HL-60/S4 (cell line): Measurements from ENCODE around the gene HLA-B.

Experiments
- in situ Hi-C: fragments of 300-500 bp; cut with MboI; formaldehyde crosslinking; loops from 2 replicates; pipeline ENCODE4 v1.14.3; 2022; ENCODE audit warnings: low sequenced_read_pairs

Gene HLA-B

DNA sequence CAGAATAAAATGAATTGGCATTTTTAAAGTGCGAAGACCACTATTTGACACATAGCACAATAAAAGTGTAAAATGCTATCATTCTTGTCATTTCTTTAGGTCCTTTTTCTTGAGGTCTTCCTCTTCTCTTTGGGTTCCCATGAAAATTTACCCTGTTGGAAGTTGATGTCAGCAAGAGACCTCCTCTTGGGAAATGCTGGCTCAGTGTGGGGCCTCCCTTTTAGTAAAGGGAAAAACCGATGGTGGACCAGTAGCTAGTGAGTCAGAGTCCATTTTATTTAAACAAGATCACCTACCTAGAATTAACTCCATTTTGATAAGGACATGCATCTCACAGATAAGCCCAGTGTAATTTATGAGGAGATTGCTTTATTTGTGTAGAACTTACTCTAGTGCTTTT, 47.3 kb downstream of the HLA-B start:
- in situ Hi-C loops = no loop called here

DNA sequence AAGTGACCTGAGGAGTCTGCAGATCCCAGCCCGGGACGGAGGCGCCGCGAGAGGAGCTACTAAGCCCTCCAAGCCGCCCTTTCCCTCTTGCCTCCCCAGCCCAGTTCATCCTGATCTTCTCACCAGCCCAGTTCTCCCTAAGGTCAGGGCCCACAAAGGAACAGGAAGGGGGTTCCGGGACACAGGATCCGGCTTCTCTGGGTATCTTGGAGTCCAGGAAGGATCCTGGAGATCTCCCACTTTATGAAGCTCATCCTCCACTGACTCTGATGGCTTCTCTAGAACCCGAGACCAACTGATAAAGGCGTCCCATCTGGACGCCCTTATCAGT, 48.2 kb downstream of the HLA-B start:
- in situ Hi-C loops = no loop called here

DNA sequence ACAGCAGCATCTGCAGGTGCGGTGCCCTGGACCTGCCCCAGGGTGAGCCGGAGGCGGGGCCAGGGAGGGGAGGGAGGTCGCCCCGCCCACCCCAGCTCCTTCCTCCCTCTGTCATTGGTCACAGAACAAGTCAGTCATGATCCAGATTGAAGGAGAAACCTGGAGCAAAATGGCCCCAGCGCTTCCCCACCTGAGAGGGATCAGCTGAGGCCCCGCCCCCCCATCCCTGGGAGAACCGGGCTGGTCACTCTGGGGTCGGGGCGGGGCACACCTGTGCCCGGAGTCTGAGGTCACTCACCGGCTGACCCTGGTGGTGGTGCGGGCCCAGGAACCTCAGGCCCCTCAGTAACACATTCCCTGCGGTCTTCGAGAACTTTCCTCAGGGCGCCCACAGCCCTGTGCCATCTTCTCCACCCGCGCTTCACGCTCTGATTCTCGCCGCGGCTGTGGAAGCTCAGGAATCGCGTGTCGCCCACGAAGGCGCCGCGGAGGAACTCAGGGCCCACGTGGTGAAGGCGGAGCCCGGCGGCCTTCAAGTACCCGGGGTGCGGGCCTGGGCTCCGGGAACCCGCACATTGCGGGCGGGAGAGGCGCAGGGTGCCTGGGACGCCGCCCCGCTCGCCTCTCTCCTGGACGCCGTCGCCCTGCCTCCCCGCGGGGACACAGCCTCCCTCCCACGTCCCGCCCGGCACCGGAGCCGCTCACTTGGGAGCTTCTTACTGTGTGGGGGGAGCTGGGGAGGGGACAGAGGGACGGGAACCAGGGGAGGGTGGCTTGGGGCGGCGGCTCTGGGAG, 48.7 kb downstream of the HLA-B start:
- in situ Hi-C loops = no loop called here

DNA sequence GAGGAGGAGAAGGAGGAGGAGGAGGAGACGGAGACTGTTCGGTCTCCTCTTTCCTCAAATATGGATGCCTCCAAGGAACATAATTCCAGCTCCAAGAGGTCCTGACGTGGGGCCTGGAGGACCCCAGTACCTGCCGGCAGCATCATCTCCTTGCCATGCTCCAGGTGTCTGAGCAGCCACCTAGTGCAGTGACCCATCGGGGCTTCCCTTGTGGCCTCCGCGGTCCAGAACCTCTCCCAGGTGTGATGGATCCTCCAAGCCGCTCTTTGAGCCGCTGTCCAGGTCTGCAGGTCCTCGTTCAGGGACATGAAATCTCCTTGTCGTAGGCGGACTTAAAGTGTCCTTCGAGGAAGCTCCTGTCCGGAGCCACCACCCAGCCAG, 49.3 kb downstream of the HLA-B start:
- in situ Hi-C loops = no loop called here

DNA sequence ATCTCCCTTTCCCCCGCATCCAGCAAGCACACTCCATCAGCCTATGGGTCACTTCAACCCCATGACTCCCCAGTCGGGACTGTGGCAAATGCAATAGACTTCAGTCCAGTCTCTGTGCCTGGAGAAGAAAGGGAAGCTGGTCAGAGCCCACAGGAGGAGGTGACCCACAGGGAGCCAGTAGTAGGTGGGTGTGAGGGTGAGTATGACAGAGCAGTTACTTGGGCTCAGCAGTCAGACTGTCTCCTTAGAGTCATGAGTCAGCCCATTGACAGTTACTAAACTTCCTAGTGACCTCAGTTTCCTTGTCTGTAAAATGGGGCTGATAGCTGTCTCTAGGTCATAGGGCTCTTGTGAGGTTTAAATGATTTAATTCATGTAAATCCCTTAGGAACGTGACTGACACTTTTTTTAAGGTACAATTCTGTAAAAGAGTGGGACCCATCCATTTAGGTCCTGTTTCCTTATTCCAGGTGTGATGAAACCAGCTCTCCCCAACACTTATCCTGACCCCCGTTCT, 51.2 kb downstream of the HLA-B start:
- in situ Hi-C loops = no loop called here

DNA sequence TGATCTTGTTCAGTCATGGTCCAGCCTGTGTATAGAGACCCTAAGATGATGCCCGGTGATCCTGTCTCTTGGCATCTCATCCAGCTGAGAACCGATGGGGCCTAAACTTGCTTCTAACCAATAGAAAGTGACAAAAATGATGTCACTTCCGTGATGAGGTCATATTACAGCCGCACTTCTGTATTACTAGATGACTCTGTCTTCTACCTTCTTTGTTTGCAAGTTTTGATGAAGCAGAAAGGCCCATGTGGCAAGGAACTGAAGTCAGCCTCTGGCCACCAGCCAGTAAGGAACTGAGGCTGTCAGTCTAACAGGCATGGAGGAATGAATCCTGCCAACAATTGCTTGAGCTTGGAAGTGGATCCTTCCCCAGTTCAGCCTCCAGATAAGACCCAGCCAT, 52.3 kb downstream of the HLA-B start:
- in situ Hi-C loops = no loop called here
